ENCODE data around the gene LMO7. TPM values are rescaled to one million over a fixed set of nuclear protein-coding genes. Genes with fewer than 3 reads are reported as not detected.

Gene LMO7
- polyA plus RNA-seq, 3 donors from 2014 or later: 0.96 to 4.1 TPM; not detected in 1

DNA sequence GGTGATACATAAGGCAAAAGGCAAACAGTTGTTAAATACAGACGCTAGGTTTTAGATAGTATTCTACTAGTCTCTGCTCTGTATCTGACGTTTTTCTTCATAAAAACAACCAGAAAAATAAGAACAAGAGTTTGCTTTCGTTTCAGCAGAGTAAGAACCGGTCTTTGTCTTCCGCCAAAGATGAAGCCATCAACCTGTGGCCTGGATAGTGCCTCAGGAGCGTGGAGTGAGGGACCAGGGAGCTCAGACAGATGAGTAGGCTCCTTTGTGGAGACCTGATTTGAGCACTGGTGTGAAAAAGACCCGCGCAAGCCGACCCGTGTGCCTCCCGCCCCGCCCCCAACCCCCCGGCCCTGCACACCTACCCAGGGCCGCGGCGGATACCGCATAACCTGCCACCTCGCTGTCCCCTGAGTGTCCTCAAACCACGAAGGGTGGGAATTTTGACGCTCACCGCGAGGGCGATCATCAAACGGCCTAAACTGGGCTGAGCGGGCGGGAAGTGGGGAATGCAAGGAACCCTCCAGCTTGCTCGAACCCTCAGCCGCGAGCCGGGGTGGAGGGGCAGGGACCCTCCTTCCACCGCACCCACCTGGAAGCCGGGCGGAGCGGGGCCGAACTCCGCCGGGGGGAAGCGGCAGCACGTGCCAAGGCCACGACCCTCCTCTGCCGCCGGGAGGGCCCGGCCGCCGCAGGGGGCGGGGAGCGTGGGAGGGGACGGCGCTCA, 866 bp upstream of the LMO7 start:
- Mint-ChIP-seq H3K27ac (peak overlapping the region in 1 of 6 donors; percentile 45), H3K27me3 (ENCODE audit: low read depth in 3 of 3) (peaks cover 5 to 10% (median 9%) of the 10 kb centered on the region in 3 donors), H3K9me3 (peaks cover 0 to 2% (median 0%) of the 10 kb centered on the region in 6 donors), H3K4me3 (peak overlapping the region; percentile 56 to 81 (median 73)), H3K4me1 (peaks cover 11 to 13% of the 10 kb centered on the region in 2 donors), H3K36me3 (no peaks in the 10 kb centered on the region)
- peak in 1 of 3 donors; percentile 4 for DNase-seq

DNA sequence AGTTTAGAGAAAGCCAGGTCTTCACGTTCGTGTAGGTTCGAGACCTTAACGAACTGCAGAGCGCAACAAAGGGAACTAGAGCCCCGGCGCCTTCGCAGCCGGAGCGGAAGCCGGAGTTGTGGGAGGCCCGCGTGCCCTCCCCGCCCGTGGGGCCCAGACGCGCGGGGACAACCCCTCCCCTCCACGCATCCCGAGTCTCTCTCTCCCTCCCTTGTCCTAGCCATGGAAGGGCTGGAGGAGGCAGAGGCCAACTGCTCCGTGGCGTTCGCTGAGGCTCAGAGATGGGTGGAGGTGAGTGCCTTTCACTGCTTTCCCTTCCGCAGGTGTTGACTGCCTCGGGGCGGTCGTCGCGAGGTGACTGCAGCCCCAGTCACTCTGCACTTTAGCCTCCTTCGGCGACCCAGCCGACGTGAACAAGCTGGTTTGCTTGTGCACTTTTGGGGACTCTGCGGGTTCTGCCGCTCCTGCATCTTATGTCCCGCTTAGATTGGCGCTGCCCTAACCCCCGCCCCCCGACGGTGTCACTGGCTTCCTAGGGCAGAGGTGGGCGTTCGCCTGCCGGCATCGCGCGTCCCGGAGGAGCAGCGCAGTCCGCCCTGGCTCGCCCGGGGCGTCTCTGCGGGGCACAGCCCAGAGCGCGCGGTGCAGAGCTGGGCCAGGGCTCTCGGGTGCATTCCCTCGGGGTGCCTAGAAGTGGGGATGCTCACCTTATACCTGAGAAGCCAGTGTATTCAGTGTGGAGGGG, 478 bp downstream of the LMO7 start:
- peaks cover 0 to 2% (median 0%) of the 10 kb centered on the region in 6 donors for H3K9me3 Mint-ChIP-seq
- DNase-seq: peak in 1 of 3 donors; percentile 47

DNA sequence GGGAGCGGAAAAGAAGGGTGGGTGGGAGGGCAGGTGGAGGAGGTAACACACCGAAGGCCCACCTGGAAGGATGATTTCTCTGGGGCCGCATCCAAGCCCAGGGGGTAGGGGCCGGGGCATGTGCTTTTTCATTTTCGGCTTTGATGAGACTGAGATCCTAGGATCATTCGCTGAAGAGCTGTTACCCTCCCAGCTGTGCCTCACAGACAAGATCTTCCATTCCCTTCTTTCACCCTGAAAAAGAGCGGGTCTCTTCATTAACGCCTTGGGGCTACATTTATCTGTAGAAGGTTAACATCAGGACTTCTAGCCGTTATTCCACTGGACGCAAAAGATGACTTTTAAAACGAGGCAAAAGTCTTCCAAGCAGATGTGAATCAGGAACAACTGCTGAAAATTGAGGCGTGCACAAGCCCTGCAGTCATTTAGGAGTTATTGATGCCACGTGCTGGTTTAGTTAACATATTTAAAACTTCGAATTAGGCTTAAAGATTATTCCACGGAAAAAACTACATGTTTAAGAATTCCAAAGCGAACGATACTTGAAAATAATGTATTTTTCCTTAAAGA, 1.1 kb downstream of the LMO7 start:
- Mint-ChIP-seq H3K9me3 (peaks cover 0 to 2% (median 0%) of the 10 kb centered on the region in 6 donors), H3K36me3 (no peaks in the 10 kb centered on the region), H3K27me3 (ENCODE audit: low read depth in 3 of 3) (peaks cover 5 to 11% (median 9%) of the 10 kb centered on the region in 3 donors), H3K4me1 (peaks cover 11 to 13% of the 10 kb centered on the region in 2 donors), H3K27ac (peak overlapping the region in 1 of 6 donors; percentile 58), H3K4me3 (peak overlapping the region; percentile 72 to 83 (median 76))
- DNase-seq: no peak

More for the DNA sequence above, 478 bp downstream of the LMO7 start:
- Mint-ChIP-seq H3K4me1 (peaks cover 11 to 13% of the 10 kb centered on the region in 2 donors), H3K4me3 (peak overlapping the region; percentile 79 to 84 (median 83)), H3K27me3 (ENCODE audit: low read depth in 3 of 3) (peaks cover 5 to 11% (median 9%) of the 10 kb centered on the region in 3 donors), H3K27ac (no peak overlapping the region), H3K36me3 (no peaks in the 10 kb centered on the region)

DNA sequence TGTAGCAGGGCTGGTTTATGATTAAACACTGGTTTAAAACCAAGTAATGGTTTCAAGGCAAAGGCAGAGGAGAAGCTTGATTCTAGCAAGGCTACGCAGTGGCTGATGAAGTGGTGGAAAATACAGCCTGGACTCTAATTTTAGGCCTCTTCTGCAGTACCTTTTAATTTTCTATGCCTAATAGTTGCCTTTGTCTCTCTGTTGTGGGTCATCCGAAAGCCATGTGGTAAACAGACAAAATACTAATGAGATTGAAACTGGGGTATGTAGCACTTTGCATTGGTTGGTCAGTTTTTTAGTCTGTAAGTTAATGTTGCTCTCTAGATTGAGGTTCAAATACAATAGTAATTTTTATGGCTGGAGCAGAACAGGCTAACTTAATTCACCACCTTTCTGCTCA, 3.3 kb downstream of the LMO7 start:
- Mint-ChIP-seq H3K27me3 (ENCODE audit: low read depth in 3 of 3) (peaks cover 2 to 11% (median 9%) of the 10 kb centered on the region in 3 donors), H3K4me3 (no peak overlapping the region), H3K36me3 (peaks cover 0 to 3% (median 0%) of the 10 kb centered on the region in 3 donors), H3K27ac (no peak overlapping the region), H3K4me1 (peaks cover 7 to 10% of the 10 kb centered on the region in 2 donors), H3K9me3 (no peaks in the 10 kb centered on the region)
- DNase-seq: no peak

DNA sequence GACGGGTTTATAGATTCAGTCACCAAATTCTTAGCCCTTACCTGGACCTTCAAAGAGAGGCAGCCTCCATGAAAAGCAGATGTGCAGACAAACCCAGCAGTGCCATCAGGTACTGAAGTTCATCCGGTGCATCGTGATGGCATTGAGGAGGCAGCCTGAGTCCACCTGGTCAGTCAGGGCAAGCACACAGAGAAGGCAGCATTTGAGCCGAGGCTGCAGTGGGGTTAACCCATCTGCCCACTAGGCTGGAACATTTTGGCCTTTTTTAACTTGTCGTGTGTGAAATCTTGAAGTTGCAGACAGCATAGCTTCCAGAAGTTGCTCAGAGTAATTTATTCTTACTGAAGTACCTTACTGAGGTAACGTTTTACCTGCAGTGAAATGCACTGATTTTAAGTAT, 4.9 kb downstream of the LMO7 start:
- H3K4me3 Mint-ChIP-seq: no peak overlapping the region
- H3K27me3 Mint-ChIP-seq (ENCODE audit: low read depth in 3 of 3): peaks cover 2 to 11% (median 9%) of the 10 kb centered on the region in 3 donors
- H3K27ac Mint-ChIP-seq: no peak overlapping the region

DNA sequence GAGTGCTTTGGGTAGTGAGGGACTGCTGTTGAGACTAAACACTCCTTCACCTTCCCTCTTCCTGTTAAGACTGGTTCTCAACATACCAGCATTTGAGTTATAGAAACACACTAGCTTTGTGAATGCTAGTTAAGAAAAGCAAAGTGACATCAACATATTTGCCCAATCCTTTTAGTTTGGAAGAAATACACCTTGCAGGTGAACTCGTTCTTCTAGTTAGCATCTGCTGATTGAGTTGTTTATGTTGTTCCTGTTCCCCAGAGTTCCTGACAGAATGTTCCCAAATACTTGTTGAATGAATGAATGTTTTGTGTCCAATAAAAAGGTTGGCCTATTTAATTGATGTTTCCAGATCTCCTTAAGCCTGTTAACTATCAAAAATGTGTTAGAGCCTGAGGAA, 7.1 kb downstream of the LMO7 start:
- peaks cover 1 to 6% (median 3%) of the 10 kb centered on the region in 3 donors for H3K27me3 Mint-ChIP-seq (ENCODE audit: low read depth in 3 of 3)
- H3K4me1 Mint-ChIP-seq: no peaks in the 10 kb centered on the region
- H3K36me3 Mint-ChIP-seq: peaks cover 4 to 6% (median 4%) of the 10 kb centered on the region in 3 donors
- no peak for DNase-seq
- H3K4me3 Mint-ChIP-seq: no peak overlapping the region
- no peak overlapping the region for H3K27ac Mint-ChIP-seq
- H3K9me3 Mint-ChIP-seq: no peaks in the 10 kb centered on the region

More for the DNA sequence above, 4.9 kb downstream of the LMO7 start:
- H3K4me1 Mint-ChIP-seq: peaks cover 7% of the 10 kb centered on the region in 2 donors
- H3K36me3 Mint-ChIP-seq: peaks cover 0 to 4% (median 4%) of the 10 kb centered on the region in 3 donors
- DNase-seq: no peak
- H3K9me3 Mint-ChIP-seq: no peaks in the 10 kb centered on the region

DNA sequence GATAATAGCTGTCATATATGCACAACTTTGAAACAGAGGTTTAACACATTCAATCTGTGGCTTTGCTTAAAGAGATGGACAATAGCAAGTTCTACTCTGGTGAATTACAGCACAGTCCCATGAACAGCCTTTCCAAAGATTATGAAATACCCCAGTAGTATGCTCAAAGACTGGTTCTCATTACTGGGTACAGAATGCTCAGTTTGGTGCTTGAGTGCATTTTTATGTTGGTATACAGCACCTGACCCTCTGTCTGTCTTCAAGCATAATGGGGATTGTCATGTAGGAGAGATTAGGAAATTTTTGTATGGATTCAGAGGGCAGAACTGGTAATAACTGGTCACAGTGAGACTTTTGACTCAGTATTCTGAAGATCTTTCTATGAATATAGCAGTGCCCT, 7.6 kb downstream of the LMO7 start:
- Mint-ChIP-seq H3K4me3 (no peak overlapping the region), H3K9me3 (no peaks in the 10 kb centered on the region), H3K36me3 (peaks cover 4 to 7% (median 4%) of the 10 kb centered on the region in 3 donors), H3K27me3 (ENCODE audit: low read depth in 3 of 3) (peaks cover 0 to 2% (median under 1%) of the 10 kb centered on the region in 3 donors), H3K4me1 (no peaks in the 10 kb centered on the region), H3K27ac (no peak overlapping the region)
- no peak for DNase-seq

DNA sequence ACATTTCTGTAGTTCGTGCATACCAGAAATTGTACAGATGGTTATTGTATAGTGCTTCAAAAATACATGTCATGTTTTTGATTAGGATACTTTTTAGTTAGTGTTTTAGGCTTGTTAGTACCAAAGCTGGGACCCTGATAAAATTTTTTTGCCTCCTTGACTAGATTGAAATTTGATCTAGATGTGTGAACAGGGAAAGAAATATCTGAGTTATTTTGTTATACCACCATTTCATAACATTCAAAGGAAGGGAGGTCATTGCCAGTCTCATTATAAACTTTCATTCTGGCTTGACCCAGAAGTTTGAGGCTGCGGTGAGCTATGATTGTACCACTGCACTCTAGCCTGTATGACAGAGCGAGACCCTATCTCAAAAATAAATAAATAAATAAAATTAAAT, 9.0 kb downstream of the LMO7 start:
- Mint-ChIP-seq H3K9me3 (no peaks in the 10 kb centered on the region), H3K4me1 (no peaks in the 10 kb centered on the region), H3K4me3 (no peak overlapping the region), H3K27me3 (ENCODE audit: low read depth in 3 of 3) (peaks cover 0 to 2% (median 2%) of the 10 kb centered on the region in 3 donors), H3K36me3 (peaks cover 4 to 13% (median 4%) of the 10 kb centered on the region in 3 donors), H3K27ac (no peak overlapping the region)
- no peak for DNase-seq

DNA sequence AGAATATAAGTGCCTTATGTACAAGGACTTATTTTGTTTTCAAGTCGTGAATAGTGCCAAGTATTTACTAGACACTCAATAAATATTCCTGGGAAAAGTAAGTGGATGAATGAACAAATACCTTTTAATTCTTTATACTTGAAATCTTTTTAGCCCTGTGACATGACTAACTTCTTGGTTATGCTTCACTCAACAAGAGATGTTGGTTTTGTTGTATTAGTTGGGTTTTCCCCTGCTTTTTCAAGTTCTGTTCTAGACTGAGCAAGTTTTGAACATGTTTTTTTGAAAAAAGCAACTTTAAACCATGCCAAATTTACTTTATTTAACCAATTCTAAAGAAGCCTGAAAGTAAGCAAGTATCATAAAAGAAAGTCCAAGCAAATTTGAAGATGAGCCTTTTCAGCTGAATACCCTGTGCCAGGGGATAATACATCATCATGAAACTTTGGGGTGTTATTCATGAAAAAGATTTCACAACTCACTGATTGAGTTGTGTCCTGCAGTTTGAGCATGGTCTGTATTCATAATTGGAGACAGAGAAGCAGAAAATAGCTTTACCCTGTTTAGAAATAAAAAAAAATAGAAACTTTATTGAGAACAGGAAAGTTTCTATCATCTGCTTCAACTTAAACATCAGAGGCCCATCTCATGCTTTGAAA, 11.1 kb downstream of the LMO7 start:
- Mint-ChIP-seq H3K36me3 (peaks cover 4 to 17% (median 4%) of the 10 kb centered on the region in 3 donors), H3K9me3 (no peaks in the 10 kb centered on the region), H3K4me3 (no peak overlapping the region), H3K27me3 (ENCODE audit: low read depth in 3 of 3) (peaks cover 0 to 2% (median 0%) of the 10 kb centered on the region in 3 donors), H3K27ac (no peak overlapping the region), H3K4me1 (no peaks in the 10 kb centered on the region)
- DNase-seq: no peak

DNA sequence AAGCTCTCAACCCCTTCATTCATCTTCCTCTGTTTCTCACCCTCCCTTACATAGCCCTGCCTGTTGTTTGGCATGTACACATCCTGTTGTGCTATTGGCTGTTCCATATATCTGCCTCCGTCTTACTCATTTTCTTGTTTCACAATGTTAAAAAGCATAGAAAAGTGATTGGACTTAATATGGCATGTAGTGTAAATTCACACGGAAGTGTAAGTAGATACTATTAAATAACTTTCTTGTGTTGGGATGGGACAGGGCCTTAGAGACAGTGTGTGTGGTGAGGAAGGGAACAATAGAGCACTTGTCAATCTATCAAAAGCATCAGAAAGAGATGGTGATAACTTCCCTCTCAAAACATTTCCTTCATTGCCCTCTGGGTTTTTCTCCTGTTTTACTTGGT, 12.3 kb downstream of the LMO7 start:
- no peak for DNase-seq
- H3K4me3 Mint-ChIP-seq: no peak overlapping the region
- peaks cover 4 to 17% (median 4%) of the 10 kb centered on the region in 3 donors for H3K36me3 Mint-ChIP-seq
- H3K4me1 Mint-ChIP-seq: no peaks in the 10 kb centered on the region
- no peaks in the 10 kb centered on the region for H3K9me3 Mint-ChIP-seq
- peaks cover 0 to 2% (median 0%) of the 10 kb centered on the region in 3 donors for H3K27me3 Mint-ChIP-seq (ENCODE audit: low read depth in 3 of 3)
- no peak overlapping the region for H3K27ac Mint-ChIP-seq

DNA sequence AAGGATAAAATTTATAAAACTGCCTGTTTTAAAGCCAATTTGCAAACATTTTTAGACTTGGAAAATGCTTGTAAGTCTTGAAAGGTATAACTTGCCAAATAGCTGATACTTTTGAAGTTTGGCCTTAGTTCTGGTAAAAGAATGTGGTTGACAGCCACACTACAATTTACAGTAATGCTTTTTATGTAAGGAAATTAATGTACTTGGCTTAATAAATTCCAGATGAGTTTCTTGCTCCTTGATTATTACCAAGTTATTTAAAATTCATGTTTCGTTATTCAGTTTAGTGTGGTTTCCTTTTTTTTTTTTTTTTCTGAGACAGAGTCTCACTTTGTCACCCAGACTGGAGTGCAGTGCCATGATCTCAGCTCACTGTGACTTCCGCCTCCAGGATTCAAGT, 14.9 kb downstream of the LMO7 start:
- DNase-seq: no peak
- H3K9me3 Mint-ChIP-seq: no peaks in the 10 kb centered on the region
- no peak overlapping the region for H3K27ac Mint-ChIP-seq
- H3K36me3 Mint-ChIP-seq: peaks cover 0 to 13% (median 4%) of the 10 kb centered on the region in 3 donors
- H3K4me1 Mint-ChIP-seq: no peaks in the 10 kb centered on the region
- no peak overlapping the region for H3K4me3 Mint-ChIP-seq
- peaks cover 0 to 2% (median 0%) of the 10 kb centered on the region in 3 donors for H3K27me3 Mint-ChIP-seq (ENCODE audit: low read depth in 3 of 3)

DNA sequence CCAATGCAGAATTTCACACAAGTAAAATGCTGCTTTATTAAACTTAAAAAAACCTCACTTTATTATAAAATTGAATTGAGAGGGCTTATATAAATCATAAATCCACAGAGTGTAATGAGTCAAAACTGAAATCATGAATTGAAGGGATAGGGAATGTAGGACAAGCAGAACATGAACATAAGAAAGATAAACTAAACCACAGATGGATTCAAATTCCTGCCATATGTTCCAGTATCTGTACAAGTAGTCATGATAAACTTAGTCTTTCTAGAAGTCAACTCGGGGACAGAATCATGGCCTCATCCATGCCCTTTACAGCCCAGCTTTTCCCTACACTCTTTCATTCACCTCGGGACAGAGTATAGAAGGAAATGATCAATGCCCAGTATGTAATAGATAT, 16.6 kb downstream of the LMO7 start:
- Mint-ChIP-seq H3K27ac (no peak overlapping the region), H3K4me1 (no peaks in the 10 kb centered on the region), H3K9me3 (no peaks in the 10 kb centered on the region), H3K27me3 (ENCODE audit: low read depth in 3 of 3) (peaks cover 0 to 2% (median 0%) of the 10 kb centered on the region in 3 donors), H3K36me3 (peaks cover 0 to 11% (median 0%) of the 10 kb centered on the region in 3 donors), H3K4me3 (no peak overlapping the region)
- no peak for DNase-seq

DNA sequence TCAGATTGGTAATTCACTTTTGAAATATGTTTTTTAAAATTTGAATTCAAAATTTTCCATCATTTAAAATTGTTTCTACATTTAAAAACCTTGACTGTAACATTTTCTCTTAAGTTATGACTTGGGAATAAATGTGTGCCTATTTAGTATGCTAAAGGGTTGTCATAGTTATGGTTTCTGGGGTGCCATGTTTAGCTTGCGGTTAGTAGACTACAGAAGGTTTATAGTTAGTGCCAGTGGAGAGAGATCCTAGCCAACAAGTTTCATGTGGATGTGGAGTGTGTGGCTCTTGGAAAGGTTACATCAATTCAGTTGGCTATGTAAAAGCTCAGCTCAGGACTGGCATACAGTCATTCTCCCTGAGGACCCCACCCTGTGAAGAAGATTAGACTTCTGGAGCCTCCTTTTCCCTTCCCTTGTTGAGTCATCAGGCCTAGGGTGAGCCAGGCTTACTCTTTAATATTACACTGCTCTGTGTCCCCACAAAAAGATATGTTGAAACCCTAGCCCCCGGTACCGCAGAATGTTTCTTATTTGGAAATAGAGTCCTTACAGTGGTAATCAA, 20.4 kb downstream of the LMO7 start:
- DNase-seq: no peak
- no peak overlapping the region for H3K4me3 Mint-ChIP-seq
- no peak overlapping the region for H3K27ac Mint-ChIP-seq
- H3K27me3 Mint-ChIP-seq (ENCODE audit: low read depth in 3 of 3): no peaks in the 10 kb centered on the region
- no peaks in the 10 kb centered on the region for H3K9me3 Mint-ChIP-seq
- no peaks in the 10 kb centered on the region for H3K4me1 Mint-ChIP-seq
- H3K36me3 Mint-ChIP-seq: peaks cover 0 to 4% (median 0%) of the 10 kb centered on the region in 3 donors
